GM21717 (cell line): ENCODE results near the gene DDX1.

Source experiments
- ATAC-seq: cut with Tn5 transposase; IDR thresholded peaks from one replicate; pipeline ENCODE4 v1.9.1; 2021; ENCODE audit warnings: mild to moderate bottlenecking, moderate library complexity; ENCODE audit not compliant: unreplicated experiment

DDX1 gene

DNA sequence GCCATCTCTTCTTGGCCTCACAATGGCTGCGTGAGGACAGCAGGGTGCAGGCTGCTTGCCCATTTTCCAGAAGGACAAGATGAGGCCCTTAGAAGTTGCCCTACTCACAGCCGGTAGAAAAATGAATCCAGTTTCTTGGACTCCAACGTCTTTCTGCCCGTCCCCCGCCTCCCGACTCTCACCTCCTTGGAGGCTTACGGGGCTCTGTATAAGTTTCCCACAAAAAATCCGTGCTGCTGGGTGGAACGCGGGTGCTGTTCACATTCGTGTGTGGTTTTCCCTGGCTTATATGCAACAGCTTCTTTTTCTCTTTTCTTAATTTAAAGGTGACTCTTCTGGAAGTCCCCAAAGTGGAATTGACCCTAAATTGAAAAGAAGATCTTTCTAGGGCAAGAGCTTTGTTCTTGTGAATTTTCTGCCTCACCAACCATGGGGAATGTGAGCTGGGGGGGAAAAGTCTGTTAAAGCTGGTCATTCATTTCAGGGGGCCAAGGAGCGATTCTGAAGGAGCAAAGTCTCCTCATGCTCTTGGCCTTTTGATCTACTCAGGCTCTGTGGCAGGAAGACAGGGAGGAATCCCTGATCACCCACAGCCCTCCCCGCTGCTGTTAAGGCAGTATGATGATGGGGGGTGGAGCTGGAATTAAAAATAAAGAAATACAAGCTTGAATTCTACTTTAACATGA lies 51.3 kb downstream of the DDX1 start:
- ATAC-seq, result no peak

- no peak for ATAC-seq
Measured at GRCh38 chr2:15643791-15644585, 52.3 kb downstream of the DDX1 start.

- ATAC-seq, result no peak
Measured at GRCh38 chr2:15645300-15645699, 53.6 kb downstream of the DDX1 start.

- ATAC-seq, result no peak
Measured at GRCh38 chr2:15645720-15646385, 54.2 kb downstream of the DDX1 start.

GRCh38 chr2:15646661-15647060 lies 55.0 kb downstream of the DDX1 start:
- ATAC-seq, result no peak

DNA sequence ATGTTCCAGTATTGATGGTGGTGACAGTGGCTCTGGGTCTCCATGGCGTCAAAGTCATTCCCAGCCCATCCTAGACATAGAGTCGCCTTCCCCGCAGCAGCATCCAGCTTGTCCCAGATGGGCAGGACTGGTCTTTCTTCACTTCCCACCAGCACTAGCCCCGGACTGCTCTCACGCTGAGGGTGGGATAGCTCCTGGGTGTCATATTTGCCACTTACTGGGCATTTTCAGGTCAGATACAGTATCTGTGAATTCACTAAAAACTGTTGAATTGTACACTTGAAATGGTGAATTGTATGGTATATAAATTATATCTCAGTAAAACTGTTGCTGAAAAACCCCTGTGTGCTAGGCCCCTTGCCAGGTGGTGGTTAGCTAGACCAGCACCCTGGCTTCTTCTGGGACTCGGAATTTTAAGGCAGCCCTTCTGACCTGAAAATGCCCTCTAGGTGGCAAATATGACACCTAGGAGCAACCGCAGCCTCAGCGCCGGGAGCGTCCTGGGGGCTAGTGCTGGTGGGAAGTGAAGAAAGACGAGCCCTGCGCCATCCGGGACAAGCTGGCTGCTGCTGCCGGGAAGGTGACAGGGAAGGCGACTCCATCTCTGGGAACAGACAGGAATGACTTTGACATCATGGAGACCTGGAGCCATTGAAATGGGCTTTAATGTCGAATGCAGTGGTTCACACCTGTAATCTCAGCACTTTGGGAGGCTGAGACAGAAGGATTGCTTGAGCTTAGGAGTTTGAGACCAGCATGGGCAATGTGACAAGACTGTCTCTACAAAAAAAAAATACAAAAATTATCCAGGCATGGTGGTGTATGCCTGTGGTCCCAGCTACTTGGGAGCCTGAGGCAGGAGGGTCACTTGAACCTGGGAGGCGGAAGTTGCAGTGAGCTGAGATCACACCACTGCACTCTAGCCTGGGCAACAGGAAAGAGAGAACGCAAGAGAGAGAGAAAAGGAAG lies 56.2 kb downstream of the DDX1 start:
- ATAC-seq, result no peak

DNA sequence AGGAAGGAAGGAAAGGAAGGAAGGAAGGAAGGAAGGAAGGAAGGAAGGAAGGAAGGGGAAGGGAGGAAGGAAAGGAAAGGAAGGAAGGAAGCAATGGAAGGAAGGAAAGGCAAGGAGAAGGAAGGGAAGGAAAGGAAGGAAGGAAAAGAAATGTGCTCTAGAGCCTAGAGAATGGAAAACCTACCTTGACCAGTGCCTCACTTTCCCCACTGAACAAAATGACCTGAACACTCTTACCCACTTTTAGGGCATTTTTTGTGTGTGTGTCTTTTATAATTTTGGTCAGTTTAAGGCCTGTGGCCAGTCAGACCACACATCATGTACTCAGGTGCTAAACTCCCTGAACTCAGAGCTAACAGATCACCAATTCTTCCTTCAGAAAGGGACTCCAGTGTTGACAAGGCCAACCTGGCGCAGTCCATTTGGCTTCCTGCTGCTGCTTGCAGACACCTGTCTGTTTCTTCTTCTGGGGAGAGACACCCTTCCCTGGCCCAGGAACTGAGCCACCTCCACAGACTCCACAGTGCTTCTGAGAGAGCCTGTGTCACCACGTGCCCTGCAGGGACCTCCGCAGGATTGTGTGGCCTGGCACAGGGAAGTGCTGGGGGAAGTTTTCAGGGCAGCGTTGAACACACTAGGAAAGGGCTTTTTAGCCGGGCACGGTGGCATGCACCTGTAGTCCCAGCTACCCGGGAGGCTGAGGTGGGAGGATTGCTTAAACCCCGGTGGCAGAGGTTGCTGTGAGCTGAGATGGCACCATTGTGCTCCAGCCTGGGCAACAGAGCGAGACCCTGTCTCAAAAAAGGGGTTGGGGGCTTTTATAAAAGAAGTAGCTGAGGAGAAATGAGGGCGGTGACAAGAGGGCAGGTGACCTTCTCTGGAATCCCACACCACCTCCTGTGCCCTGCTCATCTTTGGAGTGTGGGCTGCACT lies 57.2 kb downstream of the DDX1 start:
- ATAC-seq, result no peak

DNA sequence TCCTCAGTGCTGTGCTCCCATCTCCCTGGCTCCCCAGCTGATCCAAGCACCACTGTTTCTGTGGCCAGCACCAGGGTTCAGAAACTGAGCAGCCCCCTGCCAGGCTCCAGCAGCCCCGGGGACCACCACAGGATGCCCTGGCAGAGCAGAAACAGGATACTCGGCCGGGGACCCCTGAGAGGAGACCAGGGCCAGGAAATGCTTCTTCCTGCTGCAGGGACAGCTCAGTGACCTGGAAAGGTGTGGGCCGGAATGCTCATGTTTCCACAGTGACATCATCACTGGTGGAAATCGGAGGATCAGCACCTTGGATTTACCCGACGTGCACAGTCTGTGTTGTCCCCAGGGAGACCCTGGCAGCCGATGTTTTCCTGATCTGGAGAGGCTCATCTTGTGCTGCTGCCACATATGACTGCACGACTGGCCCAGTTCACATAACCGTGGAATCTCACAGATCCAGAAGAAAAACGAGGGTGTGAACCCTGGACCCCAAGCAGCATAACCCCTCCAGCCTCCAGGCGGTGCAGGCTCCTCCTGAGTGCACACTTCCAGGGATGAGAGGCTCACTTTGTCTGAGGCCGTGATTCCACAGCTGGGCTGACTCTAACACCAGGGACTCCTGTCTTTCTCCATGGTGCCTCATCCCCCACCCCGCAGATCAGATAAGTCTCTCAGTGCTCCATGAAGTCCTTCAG lies 58.0 kb downstream of the DDX1 start:
- ATAC-seq, result no peak

- no peak for ATAC-seq
Measured at GRCh38 chr2:15650616-15651366, 59.1 kb downstream of the DDX1 start.

DNA sequence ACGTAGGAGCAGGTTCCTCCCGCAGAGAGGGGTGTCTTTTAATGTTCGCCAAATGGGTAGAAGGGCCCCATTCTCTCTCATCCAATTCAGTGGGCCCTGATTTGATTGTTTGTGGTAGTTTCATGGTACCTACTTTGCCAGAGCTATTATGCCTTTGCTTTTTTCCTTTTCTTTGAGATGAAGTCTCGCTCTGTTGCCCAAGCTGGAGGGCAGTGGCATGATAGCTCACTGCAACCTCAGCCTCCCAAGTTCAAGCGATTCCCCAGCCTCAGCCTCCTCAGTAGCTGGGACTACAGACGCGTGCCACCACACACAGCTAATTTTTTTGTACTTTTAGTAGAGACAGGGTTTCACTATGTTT lies 59.7 kb downstream of the DDX1 start:
- ATAC-seq, result no peak

- ATAC-seq, result no peak
Measured at GRCh38 chr2:15652252-15652651, 60.6 kb downstream of the DDX1 start.

DNA sequence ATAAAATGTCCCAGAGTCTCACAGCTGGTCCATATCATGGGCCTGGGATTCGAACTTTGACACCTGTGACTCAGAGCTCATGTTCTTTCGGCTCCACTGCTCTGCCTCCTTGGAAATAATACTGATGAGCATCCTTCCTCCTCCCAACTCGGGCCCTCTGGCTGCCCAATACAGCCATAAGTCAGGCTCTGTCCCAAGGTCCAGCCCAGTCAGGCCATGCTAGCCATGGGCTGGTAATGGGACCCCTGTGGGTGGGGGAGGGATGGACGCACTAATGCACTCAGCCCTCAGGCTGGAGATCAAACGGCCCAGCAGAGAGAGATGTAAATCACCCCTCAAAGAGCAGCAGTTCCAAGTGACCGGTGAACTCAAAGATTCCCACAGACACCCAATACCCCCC lies 61.1 kb downstream of the DDX1 start:
- no peak for ATAC-seq

DNA sequence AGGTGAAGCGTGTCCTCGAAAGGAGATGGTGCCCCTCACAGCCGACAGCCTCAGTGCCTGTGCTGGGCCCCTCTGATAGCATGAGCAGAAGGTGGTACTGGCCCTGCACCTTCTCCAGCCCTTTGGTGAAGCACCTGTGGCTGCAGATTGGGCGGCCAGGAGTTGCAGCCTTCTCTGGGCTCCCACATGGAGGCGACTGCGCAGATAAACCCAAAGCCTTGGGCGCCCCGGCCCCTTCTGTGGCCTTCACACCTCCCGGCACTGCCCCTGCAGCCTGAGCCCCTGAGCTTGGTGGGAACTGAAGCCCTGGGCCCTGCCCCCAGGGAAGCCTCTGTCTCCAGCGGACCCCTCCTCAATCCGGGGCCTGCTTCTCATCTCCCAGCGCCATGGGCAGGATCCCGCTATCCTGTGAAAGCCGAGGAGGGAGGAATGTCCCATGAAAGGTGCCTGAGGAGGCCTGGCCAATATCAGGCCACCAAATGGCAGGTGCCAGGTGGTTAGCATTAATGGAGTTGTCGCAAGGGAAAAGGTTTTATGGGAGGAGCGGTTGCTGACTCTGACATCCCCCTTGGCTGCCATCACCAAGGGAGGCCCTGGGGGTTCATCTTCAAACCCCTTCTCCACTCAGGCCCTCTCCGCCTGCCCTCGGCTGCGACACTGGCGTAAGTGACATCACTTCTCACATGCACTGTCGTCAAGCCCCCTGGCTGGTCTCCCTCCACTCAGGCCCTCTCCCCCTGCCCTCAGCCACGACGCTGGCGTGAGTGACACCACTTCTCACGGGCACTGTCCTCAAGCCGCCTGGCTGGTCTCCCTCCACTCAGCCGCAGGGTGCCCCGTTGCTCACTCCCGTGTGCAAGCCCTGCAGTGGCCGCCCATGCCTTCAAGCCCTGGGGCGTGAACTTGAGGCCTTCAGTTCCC lies 62.4 kb downstream of the DDX1 start:
- ATAC-seq, result no peak

- ATAC-seq, result no peak
Measured at GRCh38 chr2:15654727-15655073, 63.0 kb downstream of the DDX1 start.

DNA sequence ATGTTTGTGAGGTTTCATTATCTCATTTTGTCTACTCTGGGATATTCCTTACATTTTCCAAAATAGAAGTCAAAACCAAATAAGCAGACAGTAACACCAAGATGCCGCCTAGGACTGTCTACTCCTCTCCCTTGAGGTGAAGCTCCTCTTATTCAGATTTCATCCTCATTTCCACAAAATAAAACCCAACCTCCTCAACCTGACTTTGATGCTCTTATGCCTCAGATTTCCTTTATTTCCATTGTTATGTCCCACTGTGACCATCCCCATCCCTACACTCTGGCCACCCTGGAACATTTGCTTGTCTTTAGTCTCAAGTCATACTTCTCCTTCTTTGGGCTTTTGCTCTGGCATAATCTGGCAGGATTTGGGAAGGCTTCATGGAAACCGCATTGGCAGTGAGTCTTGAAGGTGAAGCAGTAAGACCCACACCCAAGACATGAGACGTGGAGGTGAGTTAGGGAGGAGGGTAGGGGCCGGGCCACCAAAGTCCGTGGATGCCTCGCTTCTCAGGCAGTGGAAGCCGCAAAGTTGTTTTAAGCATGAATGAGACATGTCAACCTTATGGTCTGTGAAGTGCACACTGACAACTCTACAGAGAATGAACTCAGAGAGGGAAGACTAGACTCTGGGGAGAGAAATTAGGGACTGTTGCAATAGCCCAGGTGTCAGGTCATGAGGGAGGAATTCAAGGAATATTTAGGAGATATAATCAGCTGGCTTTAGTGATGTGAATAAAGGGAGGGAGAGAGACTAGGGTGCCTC lies 63.6 kb downstream of the DDX1 start:
- ATAC-seq, result no peak

DNA sequence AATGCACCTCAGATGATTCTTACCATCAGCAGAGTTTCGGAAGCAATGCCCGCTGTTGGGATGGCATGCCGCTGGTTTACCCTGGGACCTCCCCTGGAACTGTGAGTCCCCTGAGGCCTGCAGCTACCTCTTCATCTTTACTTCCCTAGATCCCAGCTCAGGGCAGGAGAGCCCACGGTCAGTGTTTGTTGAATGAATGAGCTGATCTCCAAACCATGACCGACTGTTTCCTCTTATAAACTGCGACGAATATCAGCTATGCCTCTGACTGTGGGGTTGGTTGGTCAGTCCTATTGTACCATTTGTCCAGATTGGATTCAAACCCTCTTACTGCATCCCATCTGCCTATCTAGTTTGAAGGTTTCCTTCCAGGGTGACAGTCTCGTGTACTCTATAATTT lies 64.4 kb downstream of the DDX1 start:
- no peak for ATAC-seq

GRCh38 chr2:15657759-15658158 lies 66.1 kb downstream of the DDX1 start:
- no peak for ATAC-seq
